Small intestine (tissue), 7 donors: Measurements from ENCODE around the gene EHD2. TPM values are rescaled to one million over a fixed set of nuclear protein-coding genes. Genes with fewer than 3 reads are reported as not detected.

Experiments
- DNase-seq, 2 donors: peaks; one replicate each; pipeline versions ENCODE4 v3.0.0 to v3.0.0-alpha.2; 2013
- FAIRE-seq: peaks from 2 replicates; lab custom pipeline; 2012; peaks lifted over from hg19 to GRCh38; lab: Jason Lieb, UNC
- H3K27ac ChIP-seq, 3 donors: one replicate each; pipeline ENCODE4 v1.5.1; 2013; ENCODE audit warnings: low read length in 2 of 3, mild to moderate bottlenecking in 2 of 3, control low read depth in 1 of 3, inconsistent platforms in 1 of 3, low read depth in 1 of 3, moderate library complexity in 1 of 3
- H3K27me3 ChIP-seq, 3 donors: one replicate each; pipeline ENCODE4 v1.6.1; 2013; ENCODE audit warnings: low read length in 3 of 3, inconsistent platforms in 1 of 3; ENCODE audit not compliant: control insufficient read depth in 3 of 3, insufficient read depth in 3 of 3
- H3K36me3 ChIP-seq, 3 donors: one replicate each; pipeline ENCODE4 v1.6.1; 2013; ENCODE audit warnings: low read length in 3 of 3, inconsistent platforms in 1 of 3, low read depth in 1 of 3, mild to moderate bottlenecking in 1 of 3, moderate library complexity in 1 of 3; ENCODE audit not compliant: control insufficient read depth in 3 of 3, insufficient read depth in 2 of 3
- H3K4me1 ChIP-seq, 3 donors: one replicate each; pipeline ENCODE4 v1.6.1; 2013; ENCODE audit warnings: low read length in 2 of 3, inconsistent platforms in 1 of 3, low read depth in 1 of 3, mild to moderate bottlenecking in 1 of 3, moderate library complexity in 1 of 3; ENCODE audit not compliant: control insufficient read depth in 3 of 3, insufficient read depth in 2 of 3
- H3K4me3 ChIP-seq, 3 donors: one replicate each; pipeline ENCODE4 v1.5.1; 2013; ENCODE audit warnings: low read length in 3 of 3, control low read depth in 1 of 3, inconsistent platforms in 1 of 3, low read depth in 1 of 3, mild to moderate bottlenecking in 1 of 3, moderate library complexity in 1 of 3
- H3K9me3 ChIP-seq, 2 donors: one replicate each; pipeline ENCODE4 v1.6.1; 2013; ENCODE audit warnings: low read depth in 1 of 2, low read length in 1 of 2; ENCODE audit not compliant: control insufficient read depth in 2 of 2, insufficient read depth in 1 of 2
- WGBS, 3 donors: extraction: QIAGEN DNeasy Blood & Tissue Kit; methylation state at CpG; one replicate each; pipeline ENCODE4 v1.1.7; 2013; 5-methylcytosine and 5-hydroxymethylcytosine counted together
- polyA plus RNA-seq, 4 donors: library from polyadenylated mRNA; stranded (reverse) in 3 of 4; unstranded in 1 of 4; fragments of 200-250 nt in 3 of 4; fragments of 120-200 nt in 1 of 4; gene quantifications; one replicate each; pipeline versions ENCODE4 v1.2.1 to v1.2.3, GENCODE V29; 2013
- donor health status: healthy with polysubstance abuse.
- donor health status: control.
- donor health status: control.
- donor health status: Bipolar disorder and iron deficiency.
- donor health status: healthy.

Gene EHD2
- polyA plus RNA-seq, 4 donors: 0.89 to 35.1 (median 12.4) TPM

GRCh38 chr19:47681388-47681787, 31.8 kb upstream of the EHD2 start:
- Histone ChIP-seq H3K9me3 (no peaks in the 10 kb centered on the region), H3K4me3 (no peak overlapping the region), H3K27me3 (no peaks in the 10 kb centered on the region), H3K36me3 (peaks cover 6 to 51% (median 12%) of the 10 kb centered on the region in 3 donors), H3K27ac (no peak overlapping the region), H3K4me1 (no peaks in the 10 kb centered on the region)
- 83 to 88% (median 88%) methylated on average over 6 of the region's 6 CpGs for WGBS, 3 donors
- DNase-seq: no peak
- no peak for FAIRE-seq

DNA sequence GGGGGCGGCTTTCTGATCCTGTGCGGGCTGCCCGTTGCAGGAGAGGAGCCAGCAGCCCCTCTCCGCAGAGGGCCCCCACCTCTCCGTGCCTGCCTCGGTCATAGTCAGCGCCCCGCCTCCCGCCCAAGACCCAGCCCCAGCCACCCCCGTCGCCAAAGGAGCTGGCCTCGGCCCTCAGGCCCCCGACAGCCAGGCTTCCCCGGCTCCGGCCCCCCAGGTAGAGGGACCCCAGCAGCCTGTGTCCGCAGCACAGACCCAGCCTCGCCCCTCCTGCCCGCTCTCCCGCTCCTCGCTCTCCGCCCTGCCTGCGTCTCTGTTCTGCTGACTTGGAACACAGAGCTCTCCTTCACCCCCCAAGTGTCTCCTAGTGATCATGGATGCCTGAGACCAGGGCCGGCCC, 31.3 kb upstream of the EHD2 start:
- H3K4me1 ChIP-seq: no peaks in the 10 kb centered on the region
- H3K27me3 ChIP-seq: no peaks in the 10 kb centered on the region
- H3K4me3 ChIP-seq: no peak overlapping the region
- H3K27ac ChIP-seq: no peak overlapping the region
- 95 to 98% (median 96%) methylated on average over 15 to 23 of the region's 23 CpGs for WGBS, 3 donors
- no peaks in the 10 kb centered on the region for H3K9me3 ChIP-seq
- peaks cover 6 to 50% (median 12%) of the 10 kb centered on the region in 3 donors for H3K36me3 ChIP-seq
- no peak for DNase-seq
- FAIRE-seq: no peak

DNA sequence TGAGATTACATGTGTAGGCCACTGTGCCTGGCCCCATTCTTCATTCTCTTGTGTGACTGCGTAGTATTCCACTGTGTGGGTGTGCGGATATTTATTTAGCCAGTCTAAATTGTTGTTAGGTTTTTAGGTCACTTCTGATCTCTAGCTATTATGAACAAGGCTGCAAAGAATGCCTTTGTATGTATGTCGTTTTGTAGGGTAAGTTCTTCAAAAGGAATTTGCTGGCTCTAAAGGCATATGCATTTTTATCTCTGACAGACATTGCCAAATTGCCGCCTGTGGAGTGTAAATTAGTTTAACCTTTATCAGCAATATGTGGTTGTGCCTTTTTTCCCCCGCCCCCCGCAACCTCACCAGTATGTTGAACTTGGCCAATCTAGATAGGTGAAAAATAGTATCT, 30.3 kb upstream of the EHD2 start:
- Histone ChIP-seq H3K36me3 (peaks cover 6 to 47% (median 9%) of the 10 kb centered on the region in 3 donors), H3K4me3 (no peak overlapping the region), H3K27ac (no peak overlapping the region), H3K9me3 (no peaks in the 10 kb centered on the region), H3K4me1 (no peaks in the 10 kb centered on the region), H3K27me3 (no peaks in the 10 kb centered on the region)
- no peak for FAIRE-seq
- no peak for DNase-seq
- WGBS, 3 donors: 75 to 80% (median 78%) methylated on average over 6 of the region's 6 CpGs

DNA sequence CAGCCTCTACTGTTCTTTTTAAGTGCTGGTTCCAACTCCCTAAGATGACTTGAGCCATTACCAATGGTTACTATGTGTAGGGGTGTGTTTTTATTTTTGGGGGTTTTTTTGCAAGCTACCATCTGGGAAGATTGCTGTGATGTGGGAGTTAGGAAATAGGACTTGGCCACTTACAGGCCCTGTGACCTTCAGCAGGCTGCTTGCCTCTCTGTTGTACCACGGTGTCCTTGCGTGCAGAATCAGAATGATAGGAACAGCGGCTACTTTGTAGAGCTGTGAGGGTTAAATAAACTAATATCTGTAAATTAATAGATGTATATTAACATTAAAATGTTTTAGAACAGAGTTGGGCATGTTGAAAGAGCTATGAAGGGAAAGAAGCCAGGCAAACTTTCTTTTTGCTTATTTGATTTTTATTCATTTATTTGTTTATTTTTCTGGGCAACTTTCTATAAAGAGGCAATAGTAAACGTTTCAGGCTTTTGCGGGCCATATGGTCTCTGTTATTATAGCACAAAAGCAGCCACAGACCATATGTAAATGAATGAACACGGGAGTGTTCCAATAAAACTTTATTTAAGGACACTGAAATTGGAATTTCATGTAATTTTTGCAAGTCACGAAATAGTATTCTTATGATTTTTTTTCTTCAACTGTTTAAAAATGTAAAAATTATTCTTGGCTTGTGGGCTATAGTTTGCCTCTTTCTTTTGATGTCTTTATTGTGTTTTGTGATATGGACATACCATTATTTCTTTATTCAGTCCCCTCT, 26.4 kb upstream of the EHD2 start:
- Histone ChIP-seq H3K27me3 (no peaks in the 10 kb centered on the region), H3K4me3 (no peak overlapping the region), H3K36me3 (peaks cover 2 to 36% (median 3%) of the 10 kb centered on the region in 3 donors), H3K27ac (no peak overlapping the region), H3K4me1 (no peaks in the 10 kb centered on the region), H3K9me3 (no peaks in the 10 kb centered on the region)
- FAIRE-seq (no peak), DNase-seq (no peak)
- 89 to 94% (median 94%) methylated on average over 7 of the region's 7 CpGs for WGBS, 3 donors

- H3K27ac ChIP-seq: no peak overlapping the region
- H3K36me3 ChIP-seq: peaks cover 0 to 40% (median 2%) of the 10 kb centered on the region in 3 donors
- DNase-seq (no peak), FAIRE-seq (no peak)
- H3K27me3 ChIP-seq: no peaks in the 10 kb centered on the region
- no peak overlapping the region for H3K4me3 ChIP-seq
- no peaks in the 10 kb centered on the region for H3K4me1 ChIP-seq
- no peaks in the 10 kb centered on the region for H3K9me3 ChIP-seq
- 78 to 85% (median 82%) methylated on average over 7 of the region's 7 CpGs for WGBS, 3 donors
Measured at GRCh38 chr19:47687906-47688305, 25.3 kb upstream of the EHD2 start.

GRCh38 chr19:47691090-47691489, 22.1 kb upstream of the EHD2 start:
- no peaks in the 10 kb centered on the region for H3K27me3 ChIP-seq
- no peaks in the 10 kb centered on the region for H3K4me1 ChIP-seq
- H3K9me3 ChIP-seq: no peaks in the 10 kb centered on the region
- WGBS, 3 donors: 96 to 100% (median 98%) methylated on average over 5 of the region's 5 CpGs
- DNase-seq (no peak), FAIRE-seq (no peak)
- H3K36me3 ChIP-seq: peaks cover 0 to 47% (median 6%) of the 10 kb centered on the region in 3 donors
- no peak overlapping the region for H3K4me3 ChIP-seq
- H3K27ac ChIP-seq: no peak overlapping the region

DNA sequence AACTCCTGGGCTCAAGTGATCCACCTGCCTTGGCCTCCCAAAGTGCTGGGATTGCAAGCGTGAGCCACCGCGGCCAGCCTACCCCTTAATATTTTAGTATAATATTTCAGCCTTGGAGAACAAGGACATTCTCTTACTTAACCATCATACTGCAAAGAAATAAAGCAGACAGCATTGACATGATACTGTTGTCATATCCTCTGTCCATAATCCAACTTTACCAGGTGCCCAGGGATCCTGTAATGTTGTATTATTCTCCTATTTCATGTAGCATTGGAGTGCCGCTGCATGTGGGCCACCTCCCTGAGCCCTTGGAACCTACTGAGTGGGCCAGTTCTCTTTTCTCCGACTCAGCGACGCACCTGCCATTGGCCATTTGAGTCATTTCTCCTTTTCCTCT, 21.4 kb upstream of the EHD2 start:
- no peak overlapping the region for H3K27ac ChIP-seq
- no peaks in the 10 kb centered on the region for H3K4me1 ChIP-seq
- FAIRE-seq (no peak), DNase-seq (no peak)
- H3K4me3 ChIP-seq: no peak overlapping the region
- H3K27me3 ChIP-seq: no peaks in the 10 kb centered on the region
- peaks cover 0 to 50% (median 7%) of the 10 kb centered on the region in 3 donors for H3K36me3 ChIP-seq
- WGBS, 3 donors: 64 to 94% (median 82%) methylated on average over 7 of the region's 7 CpGs
- no peaks in the 10 kb centered on the region for H3K9me3 ChIP-seq

DNA sequence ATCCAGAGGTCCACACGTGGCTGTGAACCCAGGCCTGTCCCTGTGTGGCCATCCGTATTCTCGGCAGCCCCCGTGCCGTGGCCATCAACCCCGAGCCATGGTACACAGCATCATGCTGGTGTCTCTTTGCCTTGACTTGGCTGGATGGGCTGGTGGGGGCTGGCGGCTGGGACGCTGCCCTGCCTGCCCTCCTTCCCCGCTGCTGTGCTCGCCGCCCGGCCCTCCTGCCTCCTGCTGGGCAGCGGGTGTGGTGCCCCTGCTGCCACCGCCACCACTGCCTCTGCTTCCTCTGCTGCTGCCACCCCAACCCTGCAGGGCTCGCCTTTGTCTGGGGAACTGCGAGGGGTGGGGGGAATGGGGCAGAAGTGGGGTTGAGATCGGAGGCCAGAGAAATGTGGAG, 19.7 kb upstream of the EHD2 start:
- WGBS, 3 donors: 87 to 94% (median 92%) methylated on average over 17 of the region's 17 CpGs
- Histone ChIP-seq H3K27ac (no peak overlapping the region), H3K36me3 (peaks cover 0 to 56% (median 7%) of the 10 kb centered on the region in 3 donors), H3K4me3 (no peak overlapping the region), H3K9me3 (no peaks in the 10 kb centered on the region), H3K4me1 (peaks cover 0 to 3% (median 0%) of the 10 kb centered on the region in 3 donors), H3K27me3 (no peaks in the 10 kb centered on the region)
- FAIRE-seq (no peak), DNase-seq (no peak)
